MCF 10A (cell line): ENCODE measurements around the gene OGFOD3. TPM values are rescaled to one million over a fixed set of nuclear protein-coding genes. Genes with fewer than 3 reads are reported as not detected.

Experiments
- BruUV-seq: library from RNA; stranded (reverse); fragments of 400-500 nt; replicated peaks from 2 replicates; lab custom pipeline; 2021; lab: Mats Ljungman, UMichigan
- CTCF ChIA-PET: fragments of 300-600 bp; sonication (Branson Sonifier 250); formaldehyde crosslinking; extraction: SDS; loops from one replicate; lab custom pipeline; 2021; ENCODE audit warnings: antibody characterized with exemption, inconsistent platforms; lab: Yijun Ruan, JAX
- POLR2A ChIA-PET: fragments of 300-600, 350-650 bp; sonication (Branson Sonifier 250); formaldehyde crosslinking; extraction: SDS; loops from one replicate; lab custom pipeline; 2020; ENCODE audit warnings: antibody characterized with exemption, inconsistent platforms; lab: Yijun Ruan, JAX
- DNase-seq: peaks from one replicate; pipeline ENCODE4 v3.0.0-alpha.2; 2018; ENCODE audit not compliant: unreplicated experiment
- H3K27ac Mint-ChIP-seq: one replicate; pipeline ENCODE4 v1.8.0; 2022; ENCODE audit warnings: mild to moderate bottlenecking, low read depth, mixed read lengths; ENCODE audit not compliant: unreplicated experiment
- H3K27me3 Mint-ChIP-seq: one replicate; pipeline ENCODE4 v1.8.0; 2022; ENCODE audit warnings: mixed read lengths; ENCODE audit not compliant: insufficient read depth, unreplicated experiment
- H3K36me3 Mint-ChIP-seq: one replicate; pipeline ENCODE4 v1.8.0; 2022; ENCODE audit warnings: mild to moderate bottlenecking, moderate library complexity, mixed read lengths; ENCODE audit not compliant: insufficient read depth, unreplicated experiment
- H3K4me1 Mint-ChIP-seq: one replicate; pipeline ENCODE4 v1.8.0; 2022; ENCODE audit warnings: mixed read lengths; ENCODE audit not compliant: insufficient read depth, unreplicated experiment
- H3K4me3 Mint-ChIP-seq: one replicate; pipeline ENCODE4 v1.8.0; 2022; ENCODE audit warnings: mild to moderate bottlenecking, moderate library complexity, mixed read lengths; ENCODE audit not compliant: unreplicated experiment
- H3K9me3 Mint-ChIP-seq: one replicate; pipeline ENCODE4 v1.8.0; 2022; ENCODE audit warnings: mixed read lengths; ENCODE audit not compliant: unreplicated experiment
- CTCF ChIP-seq: fragments of 200-600 bp; IDR thresholded peaks from one replicate; pipeline ENCODE4 v1.8.0; 2022; ENCODE audit warnings: antibody characterized with exemption, mild to moderate bottlenecking; ENCODE audit not compliant: unreplicated experiment
- intact Hi-C: fragments of 100-400 bp; cut with micrococcal nuclease; formaldehyde crosslinking; loops from 2 replicates; pipeline ENCODE4 v1.14.1; 2022
- total RNA-seq: library from RNA; stranded (reverse); gene quantifications from 2 replicates; pipeline ENCODE4 v1.2.3, GENCODE V29; 2022

Gene OGFOD3
- total RNA-seq, 1 experiment from 2014 or later, result 21.1 TPM

GRCh38 chr17:82447876-82448275 is 29.5 kb upstream of the OGFOD3 start:
- DNase-seq, result no peak
- Mint-ChIP-seq H3K4me3 (no peak overlapping the region), H3K4me1 (no peaks in the 10 kb centered on the region), H3K36me3 (peaks cover 25% of the 10 kb centered on the region), H3K27me3 (no peaks in the 10 kb centered on the region), H3K9me3 (no peaks in the 10 kb centered on the region), H3K27ac (no peak overlapping the region)
- BruUV-seq, result no TSS peak
- ChIA-PET POLR2A (interaction anchor here (0.6 to 1.3 kb wide), 2 partner anchors 82 to 163 kb away, joined by 4 to 6 read pairs; no protein-coding TSS in a partner anchor), CTCF (no interaction called here)
- TF ChIP-seq CTCF, result no peak
- intact Hi-C loops, result no loop called here

GRCh38 chr17:82446649-82447048 is 28.3 kb upstream of the OGFOD3 start:
- TF ChIP-seq CTCF, result no peak
- POLR2A ChIA-PET, result interaction anchor here (1.3 kb wide), 1 partner anchor 83 kb away, joined by 6 read pairs; no protein-coding TSS in a partner anchor
- CTCF ChIA-PET, result interaction anchor here (0.6 kb wide), 1 partner anchor 21 kb away, joined by 3 read pairs; no protein-coding TSS in a partner anchor
- Mint-ChIP-seq H3K27ac (no peak overlapping the region), H3K9me3 (no peaks in the 10 kb centered on the region), H3K27me3 (no peaks in the 10 kb centered on the region), H3K36me3 (peaks cover 25% of the 10 kb centered on the region), H3K4me3 (no peak overlapping the region), H3K4me1 (no peaks in the 10 kb centered on the region)
- intact Hi-C loops, result no loop called here
- no TSS peak for BruUV-seq
- DNase-seq, result no peak

GRCh38 chr17:82446124-82446523 is 27.7 kb upstream of the OGFOD3 start:
- Mint-ChIP-seq H3K27me3 (no peaks in the 10 kb centered on the region), H3K4me1 (no peaks in the 10 kb centered on the region), H3K4me3 (no peak overlapping the region), H3K9me3 (no peaks in the 10 kb centered on the region), H3K27ac (no peak overlapping the region), H3K36me3 (peaks cover 25% of the 10 kb centered on the region)
- no peak for DNase-seq
- TF ChIP-seq CTCF, result no peak
- intact Hi-C loops, result no loop called here
- ChIA-PET POLR2A (no interaction called here), CTCF (interaction anchor here (0.6 kb wide), 1 partner anchor 21 kb away, joined by 3 read pairs; no protein-coding TSS in a partner anchor)
- no TSS peak for BruUV-seq

GRCh38 chr17:82445542-82445941 is 27.2 kb upstream of the OGFOD3 start:
- Mint-ChIP-seq H3K4me1 (no peaks in the 10 kb centered on the region), H3K4me3 (no peak overlapping the region), H3K27ac (no peak overlapping the region), H3K27me3 (no peaks in the 10 kb centered on the region), H3K9me3 (no peaks in the 10 kb centered on the region), H3K36me3 (peaks cover 25% of the 10 kb centered on the region)
- no TSS peak for BruUV-seq
- intact Hi-C loops, result no loop called here
- TF ChIP-seq CTCF, result no peak
- DNase-seq, result no peak
- ChIA-PET POLR2A (no interaction called here), CTCF (no interaction called here)
